ENCODE data around the gene UBE2F.

Gene UBE2F

GRCh38 chr2:237966565-237967462, at the start of gene UBE2F:
TSS of gene UBE2F (plus strand) at chr2:237967014. CDS start at chr2:237973108, 6,094 bp downstream.
- DNase-seq, result peak; percentile 96 to 97

GRCh38 chr2:237917696-237918374, 49.0 kb upstream of the UBE2F start:
- no peak for DNase-seq

- DNase-seq, result peak in 1 of 2 donors; percentile 22
These were observed 47.2 kb upstream of the UBE2F start for GRCh38 chr2:237919593-237919992.

GRCh38 chr2:237920673-237921072, 46.1 kb upstream of the UBE2F start:
- no peak for DNase-seq

- no peak for DNase-seq
These were observed 44.8 kb upstream of the UBE2F start for GRCh38 chr2:237921967-237922492.

- no peak for DNase-seq
These were observed 44.0 kb upstream of the UBE2F start for GRCh38 chr2:237922641-237923361.

- DNase-seq, result peak; percentile 78 to 80
These were observed 43.2 kb upstream of the UBE2F start for GRCh38 chr2:237923481-237924163.

- no peak for DNase-seq
These were observed 42.7 kb upstream of the UBE2F start for GRCh38 chr2:237924164-237924534.

GRCh38 chr2:237927135-237927534, 39.7 kb upstream of the UBE2F start:
- DNase-seq, result no peak

GRCh38 chr2:237927986-237928385, 38.8 kb upstream of the UBE2F start:
- no peak for DNase-seq

GRCh38 chr2:237929979-237930378, 36.8 kb upstream of the UBE2F start:
- DNase-seq, result no peak

- no peak for DNase-seq
These were observed 35.6 kb upstream of the UBE2F start for GRCh38 chr2:237931205-237931721.

GRCh38 chr2:237932731-237933131, 34.1 kb upstream of the UBE2F start:
- DNase-seq, result no peak

GRCh38 chr2:237934186-237934585, 32.6 kb upstream of the UBE2F start:
- no peak for DNase-seq

GRCh38 chr2:237935740-237936452, 30.9 kb upstream of the UBE2F start:
- no peak for DNase-seq

- DNase-seq, result no peak
These were observed 27.6 kb upstream of the UBE2F start for GRCh38 chr2:237939251-237939650.

- DNase-seq, result no peak
These were observed 26.0 kb upstream of the UBE2F start for GRCh38 chr2:237940828-237941227.

- no peak for DNase-seq
These were observed 25.6 kb upstream of the UBE2F start for GRCh38 chr2:237941239-237941638.

- DNase-seq, result no peak
These were observed 24.3 kb upstream of the UBE2F start for GRCh38 chr2:237942513-237942899.

- DNase-seq, result no peak
These were observed 23.3 kb upstream of the UBE2F start for GRCh38 chr2:237943395-237944094.

- no peak for DNase-seq
These were observed 22.5 kb upstream of the UBE2F start for GRCh38 chr2:237944302-237944701.
